Measurements from ENCODE around the gene INSRR.

The INSRR gene

GRCh38 chr1:156804572-156805243 is 54.2 kb downstream of the INSRR start:
- peak; percentile 94 for DNase-seq

- no peak for DNase-seq
Observed at GRCh38 chr1:156804026-156804425, 54.9 kb downstream of the INSRR start.

GRCh38 chr1:156803086-156803851 is 55.6 kb downstream of the INSRR start:
- no peak for DNase-seq

- DNase-seq = no peak
Observed at GRCh38 chr1:156802421-156802935, 56.4 kb downstream of the INSRR start.

- DNase-seq = peak; percentile 51
Observed at GRCh38 chr1:156801409-156802121, 57.4 kb downstream of the INSRR start.

GRCh38 chr1:156797212-156797871 is 61.6 kb downstream of the INSRR start:
- DNase-seq = peak; percentile 45

GRCh38 chr1:156796340-156797097 is 62.4 kb downstream of the INSRR start:
- DNase-seq = peak; percentile 91

- DNase-seq = peak; percentile 93
Observed at GRCh38 chr1:156795787-156796186, 63.1 kb downstream of the INSRR start.

GRCh38 chr1:156795374-156795733 is 63.6 kb downstream of the INSRR start:
- no peak for DNase-seq

GRCh38 chr1:156794506-156795373 is 64.2 kb downstream of the INSRR start:
- peak; percentile 80 for DNase-seq
